Endothelial cell of umbilical vein (primary cell): ENCODE data around the gene MTREX. TPM values are rescaled to one million over a fixed set of nuclear protein-coding genes. Genes with fewer than 3 reads are reported as not detected.

Experiments used
- BruUV-seq: library from RNA; stranded (reverse); fragments of 400-500 nt; replicated peaks from 2 replicates; lab custom pipeline; 2021; lab: Mats Ljungman, UMichigan
- CTCF ChIA-PET: fragments of 300-600, 350-600 bp; sonication (Branson Sonifier 250); formaldehyde crosslinking; loops from one replicate; lab custom pipeline; 2021; ENCODE audit warnings: antibody characterized with exemption, inconsistent platforms; lab: Charles Lee
- POLR2A ChIA-PET: fragments of 300-600, 350-600 bp; sonication (Branson Sonifier 250); formaldehyde crosslinking; loops from one replicate; lab custom pipeline; 2021; ENCODE audit warnings: antibody characterized with exemption, inconsistent platforms; lab: Charles Lee
- DNase-seq: peaks from one replicate; pipeline ENCODE4 v3.0.0-alpha.2; 2011; ENCODE audit warnings: low read depth, low spot score
- FAIRE-seq: peaks from 2 replicates; lab custom pipeline; 2011; peaks lifted over from hg19 to GRCh38; lab: Jason Lieb, UNC
- H2AFZ ChIP-seq: 2 replicates; pipeline ENCODE4 v1.6.0; 2012; ENCODE audit warnings: low read depth, low read length, control low read depth, inconsistent platforms
- H3K27ac ChIP-seq: 2 replicates; pipeline ENCODE4 v1.5.1; 2011; ENCODE audit warnings: low read depth, mild to moderate bottlenecking, control low read depth, low read length, moderate library complexity; ENCODE audit not compliant: insufficient read depth
- H3K27me3 ChIP-seq, 2 experiments: 2 replicates each; pipeline versions ENCODE4 v1.6.0 to v1.6.1; 2011; ENCODE audit warnings: low read length in 2 of 2, mixed read lengths in 1 of 2; ENCODE audit not compliant: control insufficient read depth in 2 of 2, insufficient read depth in 2 of 2
- H3K36me3 ChIP-seq, 2 experiments: 2 replicates in 1 of 2; 3 replicates in 1 of 2; pipeline ENCODE4 v1.5.1; 2011; ENCODE audit warnings: low read length in 2 of 2, mild to moderate bottlenecking in 1 of 2, moderate library complexity in 1 of 2; ENCODE audit not compliant: control insufficient read depth in 2 of 2, insufficient read depth in 2 of 2; ENCODE audit errors: extremely low read depth in 1 of 2
- H3K4me1 ChIP-seq: 3 replicates; pipeline ENCODE4 v1.5.1; 2011; ENCODE audit warnings: mild to moderate bottlenecking, low read length; ENCODE audit not compliant: control insufficient read depth, insufficient read depth; ENCODE audit errors: extremely low read depth
- H3K4me2 ChIP-seq: 2 replicates; pipeline ENCODE4 v1.6.1; 2011; ENCODE audit warnings: low read length, control low read depth, mixed read lengths; ENCODE audit not compliant: insufficient read depth
- H3K4me3 ChIP-seq, 3 experiments: fragments of 200-600 bp in 1 of 3; sonication (generic), shearing (Covaris generic) in 1 of 3; replicated peaks in 1 of 3; 2 replicates each; pipeline ENCODE4 v1.5.1; 2011 to 2016; ENCODE audit warnings: control low read depth in 3 of 3, low read length in 3 of 3, mild to moderate bottlenecking in 2 of 3, inconsistent platforms in 1 of 3, low read depth in 1 of 3, moderate library complexity in 1 of 3; ENCODE audit not compliant: insufficient read depth in 1 of 3
- H3K79me2 ChIP-seq: 2 replicates; pipeline ENCODE4 v1.6.0; 2012; ENCODE audit warnings: low read length, inconsistent platforms; ENCODE audit not compliant: control insufficient read depth, insufficient read depth
- H3K9ac ChIP-seq: replicated peaks from 2 replicates; pipeline ENCODE3; 2011; ENCODE audit warnings: low read length, control low read depth; ENCODE audit not compliant: insufficient read depth; ENCODE audit errors: extremely low read depth
- H3K9me1 ChIP-seq: replicated peaks from 3 replicates; pipeline ENCODE4 v1.6.0; 2011; ENCODE audit warnings: mild to moderate bottlenecking, low read length; ENCODE audit not compliant: control insufficient read depth, insufficient read depth; ENCODE audit errors: extremely low read depth
- H3K9me3 ChIP-seq: replicated peaks from 2 replicates; pipeline ENCODE4 v1.5.1; 2012; ENCODE audit warnings: low read length, inconsistent platforms; ENCODE audit not compliant: control insufficient read depth, insufficient read depth
- H4K20me1 ChIP-seq: replicated peaks from 2 replicates; pipeline ENCODE3; 2011; ENCODE audit warnings: mild to moderate bottlenecking, low read length; ENCODE audit not compliant: control insufficient read depth, insufficient read depth; ENCODE audit errors: extremely low read depth
- EZH2 ChIP-seq: IDR thresholded peaks from 2 replicates; pipeline ENCODE4 v1.6.1; 2012; ENCODE audit warnings: borderline replicate concordance, low read depth, mild to moderate bottlenecking, moderate library complexity, low read length, inconsistent platforms; ENCODE audit not compliant: severe bottlenecking
- FOS ChIP-seq: IDR thresholded peaks from 2 replicates; pipeline ENCODE4 v1.6.1; 2011; ENCODE audit warnings: mild to moderate bottlenecking, low read length, moderate library complexity, borderline replicate concordance; ENCODE audit not compliant: insufficient read depth
- GATA2 ChIP-seq: IDR thresholded peaks from 2 replicates; pipeline ENCODE4 v1.7.0; 2011; ENCODE audit warnings: low read depth, mild to moderate bottlenecking, moderate library complexity, mixed read lengths, low read length; ENCODE audit not compliant: insufficient read length, insufficient read depth
- JUN ChIP-seq: IDR thresholded peaks from 2 replicates; pipeline ENCODE4 v1.6.1; 2011; ENCODE audit warnings: borderline replicate concordance, low read depth; ENCODE audit not compliant: insufficient read length, insufficient read depth
- MAX ChIP-seq: IDR thresholded peaks from 2 replicates; pipeline ENCODE4 v1.6.1; 2011; ENCODE audit not compliant: insufficient read depth, insufficient read length
- MYC ChIP-seq: IDR thresholded peaks from one replicate; pipeline ENCODE4 v1.6.1; 2011; ENCODE audit warnings: mild to moderate bottlenecking, low read depth, low read length
- POLR2A ChIP-seq: IDR thresholded peaks from 2 replicates; pipeline ENCODE4 v1.6.1; 2012; ENCODE audit warnings: low read depth, mild to moderate bottlenecking, control low read depth, low read length
- POLR2AphosphoS5 ChIP-seq: IDR thresholded peaks from 2 replicates; pipeline ENCODE4 v1.6.1; 2012; ENCODE audit warnings: low read depth, mild to moderate bottlenecking, control low read depth, low read length, moderate library complexity; ENCODE audit not compliant: insufficient read depth
- dilution Hi-C: fragments of 300-500 bp; cut with MboI; formaldehyde crosslinking; loops from one replicate; pipeline ENCODE4 v1.15.0; 2019; ENCODE audit warnings: low sequenced_read_pairs; ENCODE audit not compliant: extremely low pct_ligation_motif_present
- intact Hi-C: fragments of 100-400 bp; cut with micrococcal nuclease; formaldehyde crosslinking; loops from one replicate; pipeline ENCODE4 v1.10.0; 2022
- polyA plus RNA-seq, 4 experiments: library from polyadenylated mRNA; depleted of rRNA in 3 of 4; stranded (reverse) in 3 of 4; unstranded in 1 of 4; fragments of >200 nt; gene quantifications; 2 replicates each; pipeline versions ENCODE4 v1.2.1 to v1.2.3, GENCODE V29; 2011 to 2012; ENCODE audit warnings: missing spikeins in 1 of 4
- total RNA-seq: library from RNA; stranded (reverse); gene quantifications from 2 replicates; pipeline ENCODE4 v1.2.3, GENCODE V29; 2021
- TF ChIP-seq, protein P1 (sequence below), 2 donors: IDR thresholded peaks; 1 replicate in 1 of 2; 2 replicates in 1 of 2; pipeline ENCODE4 v1.5.1; 2011; ENCODE audit warnings: low read length in 2 of 2, mild to moderate bottlenecking in 2 of 2, moderate library complexity in 2 of 2, control low read depth in 1 of 2, inconsistent platforms in 1 of 2, low read depth in 1 of 2; ENCODE audit not compliant: insufficient read depth in 1 of 2; ENCODE audit errors: extremely low read depth in 1 of 2

MTREX gene
- total and polyA plus RNA-seq, 2 donors (not counting 3 experiments of a cell fraction or from before 2014, with no cell fraction given): 9.8 to 76.3 TPM

DNA sequence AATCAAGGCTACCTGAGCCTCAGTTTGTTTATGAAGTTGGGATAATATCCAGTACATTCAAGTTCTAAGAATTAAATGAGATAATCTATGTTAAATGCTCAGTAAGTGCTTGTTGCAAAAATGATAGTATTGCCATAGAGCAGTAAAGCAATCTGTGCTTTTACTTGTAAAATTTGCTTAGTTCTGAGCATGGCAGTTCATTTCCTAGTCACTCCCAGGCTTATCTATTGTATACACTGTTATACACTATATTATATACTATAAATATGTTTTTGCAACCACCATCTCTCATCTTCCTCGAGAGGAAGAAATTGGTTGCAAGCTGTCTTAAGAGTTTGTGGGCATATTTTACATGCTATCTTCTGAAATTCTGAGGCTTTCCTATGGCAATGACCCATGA, 63.4 kb downstream of the MTREX start:
- dilution Hi-C loops: no loop called here
- BruUV-seq: no TSS peak
- CTCF ChIA-PET: no interaction called here

More for the DNA sequence above, 63.4 kb downstream of the MTREX start:
- Histone ChIP-seq H3K36me3 (peaks cover 1 to 6% of the 10 kb centered on the region in 2 experiments), H3K79me2 (no peaks in the 10 kb centered on the region), H3K4me1 (no peaks in the 10 kb centered on the region), H4K20me1 (no peaks in the 10 kb centered on the region), H3K9me1 (no peaks in the 10 kb centered on the region), H3K4me3 (no peak overlapping the region), H3K9ac (no peak overlapping the region), H3K4me2 (no peak overlapping the region), H3K27me3 (no peaks in the 10 kb centered on the region), H2AFZ (no peak overlapping the region), H3K27ac (no peak overlapping the region), H3K9me3 (no peaks in the 10 kb centered on the region)
- no peak for TF ChIP-seq EZH2
- TF ChIP-seq POLR2A: no peak
- no peak for TF ChIP-seq GATA2
- no peak for TF ChIP-seq POLR2AphosphoS5
- no peak for TF ChIP-seq MAX
- no peak for TF ChIP-seq JUN
- TF ChIP-seq FOS: no peak
- TF ChIP-seq MYC: no peak
- TF ChIP-seq, protein P1, sequence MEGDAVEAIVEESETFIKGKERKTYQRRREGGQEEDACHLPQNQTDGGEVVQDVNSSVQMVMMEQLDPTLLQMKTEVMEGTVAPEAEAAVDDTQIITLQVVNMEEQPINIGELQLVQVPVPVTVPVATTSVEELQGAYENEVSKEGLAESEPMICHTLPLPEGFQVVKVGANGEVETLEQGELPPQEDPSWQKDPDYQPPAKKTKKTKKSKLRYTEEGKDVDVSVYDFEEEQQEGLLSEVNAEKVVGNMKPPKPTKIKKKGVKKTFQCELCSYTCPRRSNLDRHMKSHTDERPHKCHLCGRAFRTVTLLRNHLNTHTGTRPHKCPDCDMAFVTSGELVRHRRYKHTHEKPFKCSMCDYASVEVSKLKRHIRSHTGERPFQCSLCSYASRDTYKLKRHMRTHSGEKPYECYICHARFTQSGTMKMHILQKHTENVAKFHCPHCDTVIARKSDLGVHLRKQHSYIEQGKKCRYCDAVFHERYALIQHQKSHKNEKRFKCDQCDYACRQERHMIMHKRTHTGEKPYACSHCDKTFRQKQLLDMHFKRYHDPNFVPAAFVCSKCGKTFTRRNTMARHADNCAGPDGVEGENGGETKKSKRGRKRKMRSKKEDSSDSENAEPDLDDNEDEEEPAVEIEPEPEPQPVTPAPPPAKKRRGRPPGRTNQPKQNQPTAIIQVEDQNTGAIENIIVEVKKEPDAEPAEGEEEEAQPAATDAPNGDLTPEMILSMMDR (IDR thresholded peaks at IDR 0.05; ENCODE audit: extremely low read depth in 1 of 2, insufficient read depth in 1 of 2, low read depth in 1 of 2, low read length in 2 of 2): no peak
- FAIRE-seq: no peak
- DNase-seq: no peak
- POLR2A ChIA-PET: no interaction called here
- intact Hi-C loops: no loop called here
